ENCODE results near the gene ZNF385C.

GRCh38 chr17:42018339-42018738 lies 79.9 kb downstream of the ZNF385C start:
- no peak for TF ChIP-seq CTCF (IDR thresholded peaks at IDR 0.05)
- no peak for TF ChIP-seq MAX (CRISPR knock-in tag; IDR thresholded peaks at IDR 0.05)
- no peak for TF ChIP-seq TP53 (CRISPR knock-in tag; IDR thresholded peaks at IDR 0.05)
- no peak for TF ChIP-seq USF2 (CRISPR knock-in tag; IDR thresholded peaks at IDR 0.05)
- no peak for TF ChIP-seq SP1 (CRISPR knock-in tag; conservative IDR thresholded peaks at IDR 0.05)
- TF ChIP-seq RELA (CRISPR knock-in tag; IDR thresholded peaks at IDR 0.05; ENCODE audit: borderline replicate concordance) = no peak
- no peak for TF ChIP-seq MLX (CRISPR knock-in tag; IDR thresholded peaks at IDR 0.05)
- TF ChIP-seq ETV6 (CRISPR knock-in tag; IDR thresholded peaks at IDR 0.05) = no peak
- no peak for TF ChIP-seq GTF2I (CRISPR knock-in tag; conservative IDR thresholded peaks at IDR 0.05)
- no peak for TF ChIP-seq MXD4 (CRISPR knock-in tag; IDR thresholded peaks at IDR 0.05; ENCODE audit: borderline replicate concordance)
- TF ChIP-seq NR2C2 (CRISPR knock-in tag; IDR thresholded peaks at IDR 0.05) = no peak
- no peak for TF ChIP-seq ZBTB43 (CRISPR knock-in tag; IDR thresholded peaks at IDR 0.05)
- TF ChIP-seq USF1 (CRISPR knock-in tag; IDR thresholded peaks at IDR 0.05) = no peak
